ENCODE measurements around the gene KIF20A. TPM values are rescaled to one million over a fixed set of nuclear protein-coding genes. Genes with fewer than 3 reads are reported as not detected.
A peak's percentile ranks its signal among the peaks of the same experiment; 100 is the strongest.

The KIF20A gene
- total RNA-seq, 1 experiment from 2014 or later, result 41.7 TPM

DNA sequence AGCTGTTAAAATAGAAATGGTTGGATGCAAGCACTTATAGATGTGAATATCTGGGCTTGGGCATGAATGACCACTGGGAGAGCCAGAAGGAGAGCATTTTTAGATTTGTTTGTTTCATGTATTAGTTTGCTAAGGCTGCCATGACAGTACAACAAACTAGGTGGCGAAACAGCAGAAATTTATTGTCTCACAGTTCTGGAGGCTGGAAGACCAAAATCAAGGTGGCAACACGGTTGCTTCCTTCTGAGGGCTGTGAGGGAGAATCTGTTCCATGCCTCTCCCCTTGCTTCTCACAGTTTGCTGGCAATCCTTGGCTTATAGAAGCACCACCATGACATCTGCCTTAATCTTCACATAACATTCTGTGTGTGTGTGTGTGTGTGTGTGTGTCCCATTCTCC is 54.4 kb downstream of the KIF20A start:
- in situ Hi-C loops (cut with HindIII; ENCODE audit: low pct_unique_long_range_greater_than_20kb, low sequenced_read_pairs), result no loop called here

DNA sequence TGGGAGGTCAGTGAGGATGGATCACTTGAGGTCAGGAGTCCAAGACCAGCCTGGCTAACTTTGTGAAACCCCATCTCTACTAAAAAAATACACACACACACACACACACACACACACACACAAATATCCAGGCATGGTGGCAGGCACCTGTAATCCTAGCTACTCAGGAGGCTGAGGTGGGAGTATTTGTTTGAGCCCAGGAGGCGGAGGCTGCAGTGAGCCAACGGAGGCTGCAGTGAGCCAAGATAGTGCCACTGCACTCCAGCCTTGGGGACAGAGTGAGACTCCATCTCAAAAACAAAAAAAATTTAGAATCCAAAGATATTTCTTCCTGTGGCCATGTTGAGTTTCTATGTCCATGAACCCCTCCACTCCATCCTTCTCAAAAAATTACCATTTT is 55.7 kb downstream of the KIF20A start:
- in situ Hi-C loops (cut with HindIII; ENCODE audit: low pct_unique_long_range_greater_than_20kb, low sequenced_read_pairs), result no loop called here

More for the DNA sequence above, 54.4 kb downstream of the KIF20A start:
- peak; percentile 21 for DNase-seq (ENCODE audit: low read depth, low spot score)

More for the DNA sequence above, 55.7 kb downstream of the KIF20A start:
- DNase-seq (ENCODE audit: low read depth, low spot score), result no peak

Other genes with a start within 250 kb of the KIF20A start
- gene FAM13B, start 146.0 kb upstream of the KIF20A start, total RNA-seq (2014; rRNA removed; shearing (Covaris generic)), result 22.7 and 27.3 TPM in 2 replicates
- not detected in 2 replicates for gene WNT8A, start 95.1 kb upstream of the KIF20A start, total RNA-seq (2014; rRNA removed; shearing (Covaris generic))
- gene NME5, start 39.7 kb upstream of the KIF20A start, total RNA-seq (2014; rRNA removed; shearing (Covaris generic)), result 8.3 and 8.5 TPM in 2 replicates
- 48.2 and 50.8 TPM in 2 replicates for gene BRD8, start 482 bp upstream of the KIF20A start, total RNA-seq (2014; rRNA removed; shearing (Covaris generic))
- gene CDC23, start 34.2 kb downstream of the KIF20A start, total RNA-seq (2014; rRNA removed; shearing (Covaris generic)), result 32.1 and 36.2 TPM in 2 replicates
- not detected in 2 replicates for gene GFRA3, start 95.5 kb downstream of the KIF20A start, total RNA-seq (2014; rRNA removed; shearing (Covaris generic))
- 9.0 and 9.3 TPM in 2 replicates for gene CDC25C, start 152.7 kb downstream of the KIF20A start, total RNA-seq (2014; rRNA removed; shearing (Covaris generic))
- 18.5 and 19.5 TPM in 2 replicates for gene FAM53C, start 159.2 kb downstream of the KIF20A start, total RNA-seq (2014; rRNA removed; shearing (Covaris generic))
- 42.9 and 44.3 TPM in 2 replicates for gene KDM3B, start 173.6 kb downstream of the KIF20A start, total RNA-seq (2014; rRNA removed; shearing (Covaris generic))